GM12874 (cell line): ENCODE data around the gene DUSP18.
A peak's percentile ranks its signal among the peaks of the same experiment; 100 is the strongest.

Experiments used
- TF ChIP-seq, protein P1 (sequence below): IDR thresholded peaks from 2 replicates; pipeline ENCODE4 v1.5.1; 2011; ENCODE audit warnings: low read depth, mild to moderate bottlenecking, control low read depth, low read length, moderate library complexity; ENCODE audit not compliant: insufficient read depth

DUSP18 gene

DNA sequence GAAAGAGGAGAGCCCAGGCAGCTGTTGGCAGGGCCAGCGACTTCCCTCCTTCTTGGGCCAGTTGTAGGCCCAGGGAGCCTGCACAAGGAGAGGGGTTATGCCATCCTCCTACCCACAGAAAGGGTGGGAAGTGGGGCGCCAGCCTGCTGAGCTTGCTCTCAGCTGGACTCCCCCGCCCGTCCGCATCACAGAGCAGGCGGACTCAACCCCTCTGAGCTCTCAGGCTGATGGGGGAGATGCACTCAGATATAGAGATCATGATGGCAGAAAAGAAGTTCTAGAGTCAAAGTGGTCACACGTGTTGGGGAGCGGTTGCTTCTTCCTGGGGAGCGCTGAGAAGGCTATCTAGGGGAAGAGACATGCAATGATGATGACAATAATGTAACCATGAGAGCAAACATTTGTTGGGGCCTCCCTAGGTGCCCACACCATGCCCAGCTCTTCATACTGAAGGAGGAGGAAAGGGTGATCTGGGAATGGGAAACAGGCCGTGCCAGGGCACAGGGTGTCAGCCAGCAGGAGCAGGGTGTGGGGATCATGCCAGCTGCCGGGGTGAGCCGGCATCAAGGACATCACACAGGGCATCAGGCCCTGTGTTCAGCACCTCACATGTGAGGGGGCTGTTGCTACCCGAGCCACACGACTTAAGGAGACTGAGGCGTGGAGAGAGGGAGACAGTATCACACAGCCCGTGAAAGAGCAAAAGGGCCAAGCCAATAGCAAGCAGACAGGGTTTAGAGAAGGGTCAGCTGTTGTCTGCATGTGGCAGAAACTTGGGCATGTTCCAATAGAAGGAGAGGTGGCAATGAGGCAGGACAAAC lies 24.4 kb downstream of the DUSP18 start:
- TF ChIP-seq, protein P1, sequence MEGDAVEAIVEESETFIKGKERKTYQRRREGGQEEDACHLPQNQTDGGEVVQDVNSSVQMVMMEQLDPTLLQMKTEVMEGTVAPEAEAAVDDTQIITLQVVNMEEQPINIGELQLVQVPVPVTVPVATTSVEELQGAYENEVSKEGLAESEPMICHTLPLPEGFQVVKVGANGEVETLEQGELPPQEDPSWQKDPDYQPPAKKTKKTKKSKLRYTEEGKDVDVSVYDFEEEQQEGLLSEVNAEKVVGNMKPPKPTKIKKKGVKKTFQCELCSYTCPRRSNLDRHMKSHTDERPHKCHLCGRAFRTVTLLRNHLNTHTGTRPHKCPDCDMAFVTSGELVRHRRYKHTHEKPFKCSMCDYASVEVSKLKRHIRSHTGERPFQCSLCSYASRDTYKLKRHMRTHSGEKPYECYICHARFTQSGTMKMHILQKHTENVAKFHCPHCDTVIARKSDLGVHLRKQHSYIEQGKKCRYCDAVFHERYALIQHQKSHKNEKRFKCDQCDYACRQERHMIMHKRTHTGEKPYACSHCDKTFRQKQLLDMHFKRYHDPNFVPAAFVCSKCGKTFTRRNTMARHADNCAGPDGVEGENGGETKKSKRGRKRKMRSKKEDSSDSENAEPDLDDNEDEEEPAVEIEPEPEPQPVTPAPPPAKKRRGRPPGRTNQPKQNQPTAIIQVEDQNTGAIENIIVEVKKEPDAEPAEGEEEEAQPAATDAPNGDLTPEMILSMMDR: no peak

DNA sequence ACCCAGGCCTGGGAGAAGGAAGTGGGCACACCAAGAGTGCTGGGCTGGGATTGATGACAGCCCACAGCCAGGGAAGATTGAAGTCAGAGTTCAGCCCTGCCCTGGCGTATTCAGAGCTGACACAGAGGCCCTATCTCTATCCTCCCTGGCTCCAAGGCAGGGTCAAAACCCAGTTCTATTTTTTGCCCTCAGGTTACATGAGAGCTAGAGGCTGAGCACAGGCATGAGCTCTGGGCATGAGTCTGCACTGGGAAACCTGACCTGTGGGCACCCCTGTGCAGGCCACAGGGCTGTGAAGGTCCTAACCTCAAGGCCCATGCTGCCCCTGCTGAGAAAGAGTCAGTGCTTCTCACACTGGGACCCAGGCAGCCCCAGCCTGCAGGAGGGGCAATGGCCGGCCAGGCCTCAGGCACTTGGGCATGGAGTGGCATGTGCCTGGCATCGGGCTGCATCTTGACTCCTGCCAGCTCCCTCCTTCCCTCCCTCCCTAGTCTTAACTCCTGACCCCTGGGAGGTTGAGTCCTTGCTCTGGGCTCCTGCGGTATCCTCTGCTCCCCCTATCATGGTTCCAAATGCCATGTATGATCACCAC lies 26.7 kb downstream of the DUSP18 start:
- TF ChIP-seq, protein P1: no peak

DNA sequence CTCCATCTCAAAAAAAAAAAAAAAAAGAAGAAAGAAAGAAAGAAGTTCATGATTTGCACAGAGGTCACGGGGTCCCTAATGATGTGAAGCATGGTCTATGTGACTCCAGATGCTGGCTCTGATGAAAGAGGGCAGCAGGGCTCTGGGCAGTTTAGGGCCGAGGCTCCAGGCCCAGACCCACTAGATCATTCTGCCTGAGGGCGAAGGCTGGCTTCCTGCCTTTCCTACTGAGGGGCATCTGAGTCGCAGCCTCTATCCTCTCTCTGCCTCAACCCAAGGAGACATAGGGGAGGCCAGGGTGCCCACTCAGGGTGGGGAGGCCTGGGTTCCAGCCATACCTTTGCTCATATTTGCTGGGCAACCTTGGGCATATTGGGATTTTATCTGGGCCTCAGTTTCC lies 27.3 kb downstream of the DUSP18 start:
- TF ChIP-seq, protein P1: no peak

DNA sequence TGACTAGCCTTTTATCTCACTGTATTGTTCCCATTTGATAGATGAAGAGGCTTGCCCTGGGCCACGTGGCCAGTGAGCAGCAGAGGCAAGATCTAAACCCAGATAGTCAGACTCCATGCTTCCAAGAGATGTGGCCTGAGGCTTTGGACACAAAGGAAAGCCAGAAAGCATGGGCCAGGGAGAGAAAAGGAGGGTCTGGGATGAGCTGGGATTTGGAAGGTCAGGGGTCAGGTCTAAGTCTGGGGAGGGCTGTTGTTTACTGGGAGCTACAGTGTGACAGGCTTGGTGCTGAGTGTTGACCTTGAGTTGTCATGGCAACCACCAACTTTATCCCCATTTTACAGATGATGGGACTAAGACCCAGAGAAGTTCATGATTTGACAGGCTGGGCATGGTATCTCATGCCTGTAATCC lies 30.0 kb downstream of the DUSP18 start:
- TF ChIP-seq, protein P1: no peak

DNA sequence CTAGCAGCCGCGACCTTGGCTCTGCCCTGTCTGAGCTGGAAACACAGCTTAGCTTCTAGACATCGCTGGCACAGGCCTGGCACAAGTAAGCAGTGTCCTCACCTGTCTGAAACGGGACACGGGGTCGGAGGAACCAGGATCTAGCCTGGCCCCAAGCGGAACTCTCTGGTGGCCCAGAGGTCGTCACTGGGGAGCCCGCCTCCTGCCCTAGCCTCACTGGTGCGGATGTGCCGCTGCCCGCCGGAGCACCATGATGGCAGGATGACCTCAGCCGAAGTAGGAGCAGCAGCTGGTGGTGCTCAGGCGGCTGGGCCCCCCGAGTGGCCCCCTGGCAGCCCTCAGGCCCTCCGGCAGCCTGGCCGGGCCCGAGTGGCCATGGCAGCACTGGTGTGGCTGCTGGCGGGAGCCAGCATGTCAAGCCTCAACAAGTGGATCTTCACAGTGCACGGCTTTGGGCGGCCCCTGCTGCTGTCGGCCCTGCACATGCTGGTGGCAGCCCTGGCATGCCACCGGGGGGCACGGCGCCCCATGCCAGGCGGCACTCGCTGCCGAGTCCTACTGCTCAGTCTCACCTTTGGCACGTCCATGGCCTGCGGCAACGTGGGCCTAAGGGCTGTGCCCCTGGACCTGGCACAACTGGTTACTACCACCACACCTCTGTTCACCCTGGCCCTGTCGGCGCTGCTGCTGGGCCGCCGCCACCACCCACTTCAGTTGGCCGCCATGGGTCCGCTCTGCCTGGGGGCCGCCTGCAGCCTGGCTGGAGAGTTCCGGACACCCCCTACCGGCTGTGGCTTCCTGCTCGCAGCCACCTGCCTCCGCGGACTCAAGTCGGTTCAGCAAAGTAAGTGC lies 31.2 kb downstream of the DUSP18 start:
- TF ChIP-seq, protein P1: no peak

DNA sequence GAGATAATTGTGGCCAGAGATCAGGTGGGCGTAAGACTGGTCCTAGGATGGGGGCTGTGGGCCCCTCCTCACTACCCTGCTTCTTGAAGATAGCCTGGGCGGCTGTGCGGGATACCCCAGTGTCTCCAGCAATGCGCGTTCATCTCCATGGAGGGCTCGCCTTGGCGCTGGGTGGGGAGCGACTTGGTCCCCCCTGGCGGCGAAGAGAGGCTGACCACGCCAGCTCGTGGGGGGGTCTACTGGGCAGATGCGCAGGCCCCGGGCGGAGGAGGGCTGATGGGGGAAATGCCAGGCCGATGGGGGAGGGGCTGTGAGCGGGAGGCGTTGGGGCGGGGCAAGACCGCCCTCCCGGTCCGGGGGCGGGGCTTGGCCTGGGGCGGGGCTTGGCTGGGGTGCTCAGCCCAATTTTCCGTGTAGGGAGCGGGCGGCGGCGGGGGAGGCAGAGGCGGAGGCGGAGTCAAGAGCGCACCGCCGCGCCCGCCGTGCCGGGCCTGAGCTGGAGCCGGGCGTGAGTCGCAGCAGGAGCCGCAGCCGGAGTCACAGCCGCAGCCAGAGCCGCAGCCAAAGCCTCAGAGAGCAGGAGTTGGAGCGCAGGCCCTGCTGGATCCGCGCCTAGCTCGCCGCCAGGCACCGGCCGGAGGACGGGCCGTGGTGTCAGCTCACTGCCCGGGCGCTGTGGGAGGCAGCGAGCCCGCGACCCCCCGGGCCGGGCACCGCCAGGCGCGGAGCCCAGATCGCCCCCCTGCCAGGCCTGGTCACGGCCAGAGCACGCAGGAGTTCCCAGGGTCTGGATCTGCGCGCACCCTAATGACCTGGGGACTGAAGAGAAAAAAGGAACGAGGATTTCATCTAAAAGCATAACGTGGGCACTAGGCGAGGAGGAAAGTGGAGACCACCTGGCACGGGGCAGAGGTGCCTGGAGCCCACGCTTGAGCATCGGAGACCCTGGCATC lies 32.1 kb downstream of the DUSP18 start, which contains the start of gene SLC35E4:
SLC35E4 (plus strand) TSS at position 509 of the 953 bp plus-strand sequence. CDS start 670 bp downstream, outside the sequence.
- TF ChIP-seq, protein P1: peak; percentile 36; the same call in 1 of the 2 replicates
